HT-29 (cell line): ENCODE data around the gene VGLL4. TPM values are rescaled to one million over a fixed set of nuclear protein-coding genes. Genes with fewer than 3 reads are reported as not detected.
"Not testable (repeated sequence)": the region's sequence is repeated elsewhere in the genome, so short reads cannot be mapped to it uniquely, and the experiment has no call there.

Source experiments
- DNase-seq: peaks from one replicate; pipeline ENCODE4 v3.0.0-alpha.2; 2015; ENCODE audit warnings: low spot score
- total RNA-seq: library from RNA; depleted of rRNA; stranded (reverse); fragments of >200 nt; shearing (Covaris generic); gene quantifications from 2 replicates; pipeline ENCODE4 v1.2.3, GENCODE V29; 2014

Gene VGLL4
- total RNA-seq, 1 experiment from 2014 or later = 28.4 TPM

DNA sequence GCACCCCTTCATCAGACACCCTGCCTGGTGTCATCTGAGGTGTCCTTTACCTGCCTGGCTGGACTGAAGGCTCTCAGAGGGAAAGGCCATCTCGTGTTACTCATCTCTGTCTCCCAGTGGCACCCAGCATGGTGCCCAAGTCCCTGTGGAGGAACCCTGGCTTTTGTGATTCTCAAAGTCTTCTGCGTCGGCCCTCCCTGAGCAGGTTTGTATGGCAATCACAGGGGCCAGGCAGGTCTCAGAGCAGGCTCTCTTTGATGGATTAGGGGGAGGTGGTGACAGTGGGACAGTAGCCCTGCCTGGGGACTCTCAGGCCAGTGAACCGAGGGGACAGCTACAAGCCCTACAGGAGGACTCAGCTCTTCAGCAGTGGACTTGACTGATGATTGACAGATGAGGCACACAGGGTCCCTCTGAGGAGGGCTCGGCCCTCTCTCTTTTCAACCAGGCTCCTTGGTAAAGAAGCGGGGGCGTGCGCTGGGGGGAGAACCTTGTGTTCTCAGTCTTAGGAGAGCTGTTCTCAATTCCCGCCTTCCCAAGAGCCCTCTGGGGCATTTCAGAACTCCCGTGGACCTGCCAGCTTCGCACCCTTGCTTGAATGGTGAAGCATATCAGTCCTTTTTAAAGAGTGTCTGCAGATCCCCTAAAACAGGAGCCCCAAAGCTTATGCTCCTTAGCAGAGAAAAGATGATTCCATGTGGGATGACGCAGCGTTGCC lies 108.3 kb downstream of the VGLL4 start:
- no peak for DNase-seq

DNA sequence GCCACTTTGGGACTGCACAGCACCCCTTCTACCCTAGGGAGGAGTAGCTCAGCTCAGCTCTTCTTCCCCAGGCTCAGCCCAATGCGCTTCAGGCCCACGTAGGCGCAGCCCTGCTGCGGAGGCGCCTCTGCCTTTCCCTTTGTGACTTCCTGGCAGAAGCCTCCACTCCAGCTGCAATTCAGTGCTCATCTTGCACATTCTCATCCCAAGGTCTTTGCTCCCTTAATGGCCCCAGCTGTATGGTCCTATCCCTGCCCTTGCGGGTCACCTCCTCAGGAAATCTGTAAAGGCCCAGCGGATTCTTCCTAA lies 109.0 kb downstream of the VGLL4 start:
- DNase-seq = no peak

DNA sequence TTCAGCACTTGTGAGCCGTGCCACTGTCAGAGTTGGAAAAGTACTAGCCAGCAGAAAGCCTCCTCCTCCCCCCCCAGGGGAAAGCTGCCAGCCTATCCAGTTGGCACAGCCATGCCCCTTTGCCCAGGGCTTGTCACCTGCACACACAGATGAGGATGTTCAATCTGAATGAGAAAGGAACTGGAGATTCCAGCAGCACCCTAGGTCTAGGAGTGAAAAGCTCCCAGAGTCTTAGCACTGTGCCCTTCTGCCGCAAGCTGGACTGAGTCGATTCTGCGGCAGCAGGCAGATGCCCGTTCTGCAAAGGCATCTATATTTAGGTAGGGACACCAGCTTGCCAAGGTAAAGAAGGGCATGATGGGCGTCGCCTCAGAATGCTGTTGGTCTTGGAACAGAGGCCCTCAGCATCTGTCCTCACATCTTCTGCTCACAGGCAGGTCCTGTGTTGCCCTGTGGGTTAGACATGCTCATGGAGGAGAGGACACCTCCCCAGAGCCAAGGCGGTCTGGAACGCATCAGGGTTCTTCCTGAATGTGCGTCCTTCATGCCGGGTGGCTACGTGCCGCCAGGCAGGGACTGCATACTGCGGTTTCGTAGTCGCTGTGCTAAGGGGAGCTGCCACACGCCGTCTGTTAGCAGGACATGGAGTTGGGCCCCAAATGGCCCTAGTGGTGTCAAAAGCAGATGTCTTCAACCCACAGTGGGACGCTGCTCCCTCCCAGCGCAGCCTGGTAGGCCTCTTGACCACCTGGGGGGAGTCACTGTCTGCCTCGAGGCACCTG lies 109.5 kb downstream of the VGLL4 start:
- DNase-seq = no peak

DNA sequence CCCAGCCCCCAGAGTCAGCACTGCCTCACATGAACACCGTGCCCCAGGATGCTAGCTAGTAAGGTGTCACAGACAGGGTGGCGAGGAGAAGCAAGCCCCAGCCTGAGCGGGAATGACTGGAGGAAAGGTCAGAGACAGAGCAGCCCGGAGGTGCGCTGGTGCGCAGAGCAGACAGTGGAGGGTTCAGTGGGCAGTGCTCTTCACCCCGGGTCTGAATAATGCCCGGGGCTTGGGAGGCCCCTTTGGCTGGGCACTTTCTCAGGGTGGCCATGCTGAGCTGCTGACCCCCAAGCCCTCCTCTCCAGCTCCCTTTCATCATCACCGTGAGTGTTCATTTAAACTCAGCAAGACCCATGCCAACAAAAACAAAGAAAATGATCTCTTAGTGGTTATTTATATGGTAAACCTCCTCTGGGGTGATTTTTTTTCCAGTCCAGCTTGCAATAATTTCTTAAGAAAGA lies 110.8 kb downstream of the VGLL4 start:
- no peak for DNase-seq

DNA sequence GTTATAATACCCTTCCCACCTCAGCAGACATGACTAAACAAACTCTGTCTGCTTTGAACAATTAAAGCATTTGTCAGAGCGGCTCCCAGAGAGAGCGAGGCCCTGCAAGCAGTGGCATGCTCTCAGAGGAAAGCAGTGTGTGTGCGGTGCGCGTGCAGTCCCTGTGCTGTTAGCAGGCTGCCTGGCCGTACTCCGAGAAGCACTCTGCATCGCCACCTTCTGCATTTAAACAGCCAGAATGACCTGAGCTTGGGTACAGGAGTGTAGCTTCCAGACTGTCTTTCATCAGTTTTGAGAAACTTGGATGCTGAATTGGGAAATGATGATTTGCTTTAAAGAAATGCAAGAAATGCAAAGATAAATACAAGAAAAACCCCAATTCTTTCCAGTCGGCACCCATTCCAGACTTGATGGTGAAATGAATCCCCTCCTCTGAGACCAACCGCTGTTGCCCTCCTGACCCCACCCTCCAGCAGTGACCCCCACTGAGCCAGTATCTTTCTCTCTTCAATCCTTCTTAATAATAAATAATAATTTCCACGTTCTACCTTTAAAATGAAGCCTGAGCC lies 113.5 kb downstream of the VGLL4 start:
- no peak for DNase-seq

DNA sequence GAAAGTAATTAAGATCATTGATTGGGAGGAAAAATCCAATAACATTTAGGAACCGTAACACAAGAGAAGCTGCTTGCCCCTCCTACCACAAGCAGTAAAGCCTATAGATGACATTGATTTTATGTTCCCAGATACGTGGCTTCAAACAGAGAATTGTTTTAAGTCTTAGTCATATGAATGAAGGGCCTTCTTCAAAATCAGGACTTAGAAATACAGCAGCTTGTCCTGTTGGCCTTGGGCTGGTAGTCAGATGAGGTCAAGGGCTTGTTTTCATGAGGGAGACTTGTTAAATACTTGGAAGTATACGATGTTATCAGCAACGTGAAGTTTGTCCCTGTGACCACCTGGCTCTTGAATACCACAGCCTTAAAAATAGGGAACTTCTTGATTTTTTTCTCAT lies 114.4 kb downstream of the VGLL4 start:
- DNase-seq = no peak

DNA sequence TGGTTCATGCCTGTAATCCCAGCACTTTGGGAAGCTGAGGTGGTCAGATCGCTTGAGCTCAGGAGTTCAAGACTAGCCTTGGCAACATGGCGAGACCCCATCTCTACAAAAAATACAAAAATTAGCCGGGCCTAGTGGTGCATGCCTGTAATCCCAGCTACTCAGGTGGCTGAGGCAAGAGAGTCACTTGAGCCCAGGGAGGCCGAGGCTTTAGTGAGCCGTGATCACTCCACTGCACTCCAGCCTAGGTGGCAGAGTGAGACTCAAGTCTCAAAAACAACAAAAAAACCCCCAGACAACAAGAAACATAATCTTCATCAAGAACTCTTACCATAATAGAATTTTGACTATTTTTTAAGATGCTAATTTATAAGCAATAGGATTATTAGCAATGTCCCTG lies 117.6 kb downstream of the VGLL4 start:
- not testable (repeated sequence) for DNase-seq

DNA sequence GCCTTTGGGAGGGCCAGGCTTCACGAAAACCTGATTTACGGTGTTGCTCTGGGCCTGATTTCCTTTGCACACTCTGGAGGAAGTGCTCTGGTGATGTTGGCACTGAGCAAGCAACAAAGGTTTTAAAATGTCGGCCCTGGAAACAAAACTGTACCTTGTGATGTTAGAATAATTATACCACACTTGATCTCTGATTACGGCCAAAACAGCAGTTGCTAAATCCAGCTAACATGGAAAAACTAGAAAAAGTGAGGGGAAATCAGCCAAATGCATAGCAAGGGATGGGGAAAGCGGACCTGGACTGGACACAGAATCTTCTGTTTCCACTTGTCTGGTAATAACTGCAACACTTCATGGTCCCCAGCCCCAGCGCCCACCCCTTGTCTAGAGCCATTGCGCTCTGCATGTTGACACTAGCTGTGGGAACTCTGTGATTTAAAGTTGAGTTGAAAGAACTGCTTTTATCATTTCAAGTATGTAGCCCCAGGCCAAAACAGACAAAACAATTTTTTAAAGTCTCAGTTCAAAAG lies 120.1 kb downstream of the VGLL4 start:
- DNase-seq = no peak

DNA sequence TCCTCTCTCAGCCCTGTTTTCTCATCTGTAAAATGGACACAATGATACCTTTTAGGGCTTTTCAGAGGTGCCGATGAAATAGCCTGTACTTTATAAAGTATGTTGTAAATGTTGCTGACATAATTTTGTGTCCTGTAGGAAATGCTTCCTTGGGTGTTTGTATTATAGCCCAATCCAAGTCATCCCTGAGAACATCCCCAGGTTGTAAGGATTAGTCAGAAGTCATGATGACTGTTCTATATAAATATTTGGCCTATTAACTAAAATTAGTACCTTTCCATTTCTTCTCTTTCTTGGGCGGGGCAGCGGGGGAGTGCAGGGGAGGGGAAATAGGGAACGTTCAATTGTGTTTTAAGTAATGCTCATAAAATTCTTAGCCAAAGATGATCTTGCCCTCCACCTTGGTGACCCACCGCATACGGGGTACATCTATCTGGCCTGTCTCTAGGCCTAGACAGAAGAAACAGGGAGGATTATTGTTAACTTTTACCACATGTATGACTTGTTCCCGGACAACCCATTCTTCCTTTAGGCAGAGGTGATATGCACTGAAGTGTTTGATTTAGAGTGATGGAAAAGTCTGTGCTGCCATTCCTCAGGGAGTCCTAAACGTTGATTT lies 120.7 kb downstream of the VGLL4 start:
- DNase-seq = no peak

DNA sequence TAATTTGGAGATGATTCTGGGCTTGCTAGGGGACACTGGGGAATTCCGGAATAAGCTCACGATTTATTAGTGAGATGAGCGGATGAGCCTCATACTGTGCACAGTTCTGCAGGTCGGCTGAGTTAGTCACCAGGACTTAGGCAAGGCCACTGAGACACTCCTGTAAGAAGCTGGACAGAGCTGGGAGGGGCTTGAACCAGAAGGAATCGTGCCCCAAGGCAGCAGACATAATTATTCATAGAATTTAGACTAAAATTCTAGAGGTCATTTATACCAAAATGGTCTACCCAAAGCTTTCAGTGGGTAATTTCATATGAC lies 121.4 kb downstream of the VGLL4 start:
- no peak for DNase-seq

DNA sequence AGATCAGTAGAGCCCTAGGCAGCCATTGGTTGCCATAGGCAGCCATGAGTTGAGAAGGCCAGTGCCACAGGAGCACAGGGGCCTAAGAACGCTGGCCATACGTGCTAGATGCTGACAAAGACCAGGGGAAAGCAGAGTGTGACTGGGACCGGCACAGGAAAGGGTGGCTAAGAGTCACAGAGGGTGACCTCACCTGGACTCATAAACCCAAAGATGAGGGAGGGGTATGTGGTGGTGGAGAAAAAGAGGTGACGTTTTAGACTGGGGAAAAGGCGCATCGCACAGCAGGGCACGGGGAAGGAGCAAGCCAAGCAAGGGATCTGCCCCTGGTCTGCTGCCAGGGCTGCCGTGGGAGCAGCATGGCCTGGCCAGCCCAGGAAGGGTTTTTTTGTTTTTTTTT lies 122.5 kb downstream of the VGLL4 start:
- no peak for DNase-seq

DNA sequence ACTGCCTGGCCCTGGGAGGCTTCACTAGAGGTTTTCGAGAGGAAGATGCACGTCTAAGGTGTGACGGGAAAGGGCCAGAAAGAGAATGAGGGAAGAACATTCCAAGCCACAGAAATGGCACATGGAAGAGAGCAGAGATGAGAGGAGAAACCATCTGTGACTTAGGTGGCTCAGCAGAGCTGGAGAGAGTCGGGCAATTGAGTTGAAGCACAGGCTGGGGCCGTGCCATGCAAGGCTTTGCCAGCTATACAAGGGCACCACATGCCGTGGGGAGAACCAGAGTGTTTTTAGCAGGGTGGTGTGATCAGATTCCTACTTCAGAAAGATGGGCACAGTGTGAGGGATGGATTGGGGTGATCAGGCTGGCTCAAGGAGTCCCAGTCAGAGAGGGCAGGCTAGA lies 126.1 kb downstream of the VGLL4 start:
- DNase-seq = no peak

DNA sequence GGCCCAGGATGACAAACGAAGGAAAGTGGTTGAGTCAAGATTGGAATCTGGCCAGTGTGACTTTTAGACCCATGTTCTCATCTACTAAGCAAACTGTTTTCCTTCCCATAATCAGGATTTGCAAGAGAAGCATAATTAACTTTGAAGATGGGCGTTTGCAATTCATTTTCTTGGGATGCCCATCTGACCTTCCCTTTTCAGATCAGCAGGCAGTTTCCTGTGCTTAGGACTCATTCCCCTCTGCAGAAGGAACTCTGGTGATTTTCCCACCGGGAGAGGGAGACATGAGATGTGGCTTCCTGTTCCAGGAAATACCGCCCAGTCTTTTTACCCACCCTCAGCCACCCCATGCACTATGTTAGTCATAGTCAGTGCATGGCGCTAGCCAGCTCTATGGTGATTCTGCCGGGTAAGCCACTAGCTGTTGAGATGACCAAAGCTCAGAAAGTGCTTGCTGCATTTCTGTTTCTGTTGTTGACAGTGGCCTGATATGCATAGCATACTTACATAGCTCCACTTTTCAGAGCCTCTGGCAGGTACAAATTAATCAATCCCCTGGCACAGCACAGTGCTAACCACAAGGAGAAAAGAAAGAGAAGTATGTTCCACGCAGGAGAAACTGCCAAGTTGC lies 129.4 kb downstream of the VGLL4 start:
- peak; percentile 67 for DNase-seq

DNA sequence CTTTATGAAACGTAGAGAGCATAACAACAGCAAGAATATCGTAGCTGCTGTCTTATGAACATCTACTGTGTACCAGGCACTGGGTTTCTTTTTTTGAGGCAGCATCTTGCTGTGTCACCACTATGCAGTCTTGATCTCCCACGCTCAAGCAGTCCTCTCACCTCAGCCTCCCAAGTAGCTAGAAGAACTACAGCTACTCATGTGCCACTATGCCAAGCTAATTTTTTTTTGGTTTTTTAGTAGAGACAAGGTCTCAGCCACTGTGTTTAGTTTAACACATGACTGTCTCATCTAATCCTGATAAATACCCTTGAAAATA lies 129.9 kb downstream of the VGLL4 start:
- no peak for DNase-seq

DNA sequence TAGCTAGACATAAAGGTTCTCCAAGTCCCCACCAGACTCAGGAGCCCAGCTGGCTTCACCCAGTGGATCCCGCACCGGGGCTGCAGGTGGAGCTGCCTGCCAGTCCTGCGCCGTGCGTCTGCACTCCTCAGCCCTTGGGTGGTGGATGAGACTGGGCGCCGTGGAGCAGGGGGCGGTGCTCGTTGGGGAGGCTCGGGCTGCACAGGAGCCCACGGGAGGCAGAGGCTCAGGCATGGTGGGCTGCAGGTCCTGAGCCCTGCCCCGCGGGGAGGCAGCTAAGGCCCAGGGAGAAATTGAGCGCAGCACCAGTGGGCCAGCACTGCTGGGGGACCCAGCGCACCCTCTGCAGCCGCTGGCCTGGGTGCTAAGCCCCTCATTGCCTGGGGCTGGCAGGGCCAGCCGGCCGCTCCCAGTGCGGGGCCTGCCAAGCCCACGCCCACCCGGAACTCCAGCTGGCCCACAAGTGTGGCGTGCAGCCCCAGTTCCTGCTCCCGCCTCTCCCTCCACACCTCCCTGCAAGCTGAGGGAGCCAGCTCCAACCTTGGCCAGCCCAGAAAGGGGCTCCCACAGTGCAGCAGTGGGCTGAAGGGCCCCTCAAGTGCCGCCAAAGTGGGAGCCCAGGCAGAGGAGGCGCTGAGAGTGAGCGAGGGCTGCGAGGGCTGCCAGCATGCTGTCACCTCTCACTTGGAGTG lies 130.4 kb downstream of the VGLL4 start:
- not testable (repeated sequence) for DNase-seq

DNA sequence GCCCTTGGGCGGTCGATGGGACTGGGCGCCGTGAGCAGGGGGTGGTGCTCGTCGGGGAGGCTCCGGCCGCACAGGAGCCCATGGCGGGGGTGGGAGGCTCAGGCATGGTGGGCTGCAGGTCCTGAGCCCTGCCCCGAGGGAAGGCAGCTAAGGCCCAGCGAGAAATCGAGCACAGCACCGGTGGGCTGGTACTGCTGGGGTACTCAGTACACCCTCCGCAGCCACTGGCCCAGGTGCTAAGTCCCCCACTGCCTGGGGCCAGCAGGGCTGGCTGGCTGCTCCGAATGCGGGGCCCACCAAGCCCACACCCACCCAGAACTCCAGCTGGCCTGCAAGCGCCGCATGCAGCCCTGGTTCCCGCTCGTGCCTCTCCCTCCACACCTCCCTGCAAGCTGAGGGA lies 132.1 kb downstream of the VGLL4 start:
- not testable (repeated sequence) for DNase-seq

DNA sequence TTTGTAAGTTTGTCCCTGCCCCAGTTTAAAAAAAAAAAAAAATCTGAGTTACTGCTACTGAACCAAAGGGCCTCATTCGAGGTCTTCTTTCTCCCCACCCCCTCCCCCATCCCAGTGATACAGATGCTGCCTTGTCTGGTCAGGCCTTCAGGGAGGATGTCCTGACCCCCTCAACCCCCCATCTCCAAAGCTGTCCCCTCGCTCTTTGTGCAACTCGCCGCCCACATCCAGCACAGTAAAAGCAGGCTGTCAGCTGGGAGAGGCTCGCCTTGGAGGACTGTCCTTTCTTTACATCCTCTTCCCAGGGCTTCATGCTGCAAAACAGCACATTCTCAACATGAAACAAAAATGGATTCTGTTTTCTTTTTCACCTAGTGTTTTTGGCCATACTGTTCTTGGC lies 133.4 kb downstream of the VGLL4 start:
- no peak for DNase-seq

DNA sequence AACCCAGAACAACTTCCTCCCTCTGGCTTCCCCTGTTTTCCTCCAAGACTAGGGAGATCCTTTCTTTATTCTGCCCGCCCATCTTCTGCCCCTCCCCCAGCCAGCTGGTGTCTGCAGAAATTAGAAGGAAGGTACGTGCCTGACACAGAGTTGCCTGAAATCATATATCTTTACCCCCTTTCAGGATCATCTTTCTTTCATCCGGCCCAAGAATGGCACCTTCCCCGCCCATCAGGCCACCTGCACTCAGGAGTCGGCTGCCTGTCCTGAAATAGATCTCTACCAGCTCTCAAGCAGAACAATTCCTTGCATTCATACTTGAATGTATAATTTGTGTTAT lies 133.7 kb downstream of the VGLL4 start:
- peak; percentile 1 for DNase-seq

DNA sequence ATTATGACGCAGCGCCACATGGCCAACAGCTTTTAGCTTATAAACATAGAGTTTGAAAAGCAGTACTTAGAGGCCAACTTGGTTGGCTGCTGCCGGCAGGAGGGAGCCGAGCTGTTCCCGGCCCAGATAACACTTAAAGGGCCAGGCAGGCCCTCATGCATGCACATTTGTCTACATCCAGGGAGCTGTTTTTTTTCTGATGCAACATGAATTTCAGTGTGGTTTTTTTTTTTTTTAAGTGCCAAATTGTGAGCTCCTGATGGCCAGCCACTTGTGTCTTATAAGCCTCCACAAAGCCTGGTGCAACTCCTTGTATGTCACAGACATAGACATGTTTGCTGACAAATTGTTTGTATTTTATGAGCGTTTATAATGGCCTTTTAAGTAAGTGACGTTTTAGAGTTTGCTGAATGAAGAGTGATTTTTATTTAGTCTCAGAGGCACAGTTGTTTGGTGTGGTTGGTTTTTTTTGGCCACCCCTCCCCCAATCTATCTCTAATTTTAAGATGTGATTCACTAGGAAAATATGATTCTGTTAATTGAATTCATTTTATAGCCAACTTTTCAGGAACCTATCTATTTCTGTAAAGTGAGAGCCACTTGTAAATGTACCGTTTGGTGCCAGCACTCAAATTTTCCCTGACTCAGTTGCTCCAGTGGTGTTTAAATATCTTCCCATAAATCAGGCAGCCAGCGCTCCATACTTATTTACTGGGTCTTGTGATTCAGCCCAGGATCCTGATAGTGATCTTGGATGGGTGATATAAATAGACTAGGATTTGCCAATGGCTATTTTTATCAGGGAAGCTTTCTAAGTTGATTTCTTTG lies 134.3 kb downstream of the VGLL4 start:
- peak; percentile 37 for DNase-seq

DNA sequence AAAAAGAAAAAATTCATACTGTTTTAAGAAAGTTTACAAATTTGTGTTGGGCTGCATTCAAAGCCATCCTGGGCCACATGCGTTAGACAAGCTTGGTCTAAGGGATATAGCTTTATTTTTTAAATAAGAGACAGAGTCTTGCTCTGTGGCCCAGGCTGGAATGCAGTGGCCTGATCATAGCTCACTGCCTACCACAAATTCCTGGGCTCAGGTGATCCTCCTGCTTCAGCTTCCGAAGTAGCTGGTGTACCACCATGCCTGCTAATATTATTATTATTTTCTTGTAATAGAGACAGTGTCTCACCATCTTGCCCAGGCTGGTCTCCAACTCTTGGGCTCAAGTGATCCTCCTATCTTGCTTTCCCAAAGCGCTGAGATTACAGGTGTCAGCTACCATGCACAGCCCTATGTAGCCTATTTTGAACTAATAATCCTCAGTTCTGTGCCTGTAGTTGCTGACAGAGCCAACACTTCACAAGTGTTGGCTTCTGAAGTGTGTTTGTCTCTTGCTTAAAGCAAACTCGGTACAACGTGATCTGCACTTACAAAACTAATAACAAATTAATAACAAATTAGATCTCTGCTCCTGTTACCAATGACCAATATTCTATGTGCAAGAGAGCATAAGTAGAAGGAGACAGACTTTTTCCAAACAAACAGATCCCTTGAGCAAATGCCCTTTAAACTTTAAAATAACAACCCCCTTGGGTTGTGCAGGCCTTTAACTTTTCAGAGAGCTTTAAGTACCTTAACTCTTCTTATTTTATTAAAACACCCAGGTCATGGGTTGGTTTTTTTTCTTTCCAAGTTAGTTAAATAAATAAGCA lies 135.2 kb downstream of the VGLL4 start:
- no peak for DNase-seq
